ENCODE measurements around the gene AUTS2. TPM values are rescaled to one million over a fixed set of nuclear protein-coding genes. Genes with fewer than 3 reads are reported as not detected.

The AUTS2 gene
- total RNA-seq, 1 donor from 2014 or later = 53.0 TPM

- DNase-seq (ENCODE audit: extremely low spot score in 2 of 2) = no peak
- no peak overlapping the region for H3K4me3 ChIP-seq
- no peaks in the 10 kb centered on the region for H3K36me3 ChIP-seq
- H3K4me1 ChIP-seq = peaks cover 11% of the 10 kb centered on the region
- H3K27me3 ChIP-seq = no peaks in the 10 kb centered on the region
- intact Hi-C loops (cut with DNase I) = no loop called here
- H3K27ac ChIP-seq = no peak overlapping the region
- H3K9me3 ChIP-seq = no peaks in the 10 kb centered on the region
- no peak for TF ChIP-seq POLR2A (IDR thresholded peaks at IDR 0.05)
- no peak for TF ChIP-seq CTCF (IDR thresholded peaks at IDR 0.05)
- TF ChIP-seq POLR2AphosphoS5 (IDR thresholded peaks at IDR 0.05; ENCODE audit: insufficient read depth in 1 of 2, low read depth in 1 of 2) = no peak
Observed at GRCh38 chr7:69769826-69770225, 171.6 kb downstream of the AUTS2 start.

GRCh38 chr7:69770613-69771012 lies 172.3 kb downstream of the AUTS2 start:
- no peaks in the 10 kb centered on the region for H3K36me3 ChIP-seq
- no peak for DNase-seq (ENCODE audit: extremely low spot score in 2 of 2)
- no peak overlapping the region for H3K4me3 ChIP-seq
- intact Hi-C loops (cut with DNase I) = no loop called here
- H3K4me1 ChIP-seq = peaks cover 11% of the 10 kb centered on the region
- no peaks in the 10 kb centered on the region for H3K9me3 ChIP-seq
- no peak for TF ChIP-seq POLR2A (IDR thresholded peaks at IDR 0.05)
- no peak for TF ChIP-seq CTCF (IDR thresholded peaks at IDR 0.05)
- no peak for TF ChIP-seq POLR2AphosphoS5 (IDR thresholded peaks at IDR 0.05; ENCODE audit: insufficient read depth in 1 of 2, low read depth in 1 of 2)
- H3K27me3 ChIP-seq = no peaks in the 10 kb centered on the region
- no peak overlapping the region for H3K27ac ChIP-seq

GRCh38 chr7:69772718-69773436 lies 174.6 kb downstream of the AUTS2 start:
- DNase-seq (ENCODE audit: extremely low spot score in 2 of 2) = no peak

GRCh38 chr7:69773535-69774225 lies 175.4 kb downstream of the AUTS2 start:
- H3K4me3 ChIP-seq = no peak overlapping the region
- intact Hi-C loops (cut with DNase I) = no loop called here
- no peak overlapping the region for H3K27ac ChIP-seq
- no peaks in the 10 kb centered on the region for H3K36me3 ChIP-seq
- TF ChIP-seq POLR2AphosphoS5 (IDR thresholded peaks at IDR 0.05; ENCODE audit: insufficient read depth in 1 of 2, low read depth in 1 of 2) (no peak), CTCF (IDR thresholded peaks at IDR 0.05) (no peak), POLR2A (IDR thresholded peaks at IDR 0.05) (no peak)
- DNase-seq (ENCODE audit: extremely low spot score in 2 of 2) = no peak
- H3K9me3 ChIP-seq = no peaks in the 10 kb centered on the region
- H3K27me3 ChIP-seq = no peaks in the 10 kb centered on the region
- H3K4me1 ChIP-seq = peaks cover 11% of the 10 kb centered on the region

More at GRCh38 chr7:69772718-69773436, 174.6 kb downstream of the AUTS2 start:
- Histone ChIP-seq H3K4me3 (no peak overlapping the region), H3K27ac (no peak overlapping the region), H3K9me3 (no peaks in the 10 kb centered on the region), H3K27me3 (no peaks in the 10 kb centered on the region), H3K4me1 (peaks cover 11% of the 10 kb centered on the region), H3K36me3 (no peaks in the 10 kb centered on the region)
- intact Hi-C loops (cut with DNase I) = no loop called here
- TF ChIP-seq POLR2AphosphoS5 (IDR thresholded peaks at IDR 0.05; ENCODE audit: insufficient read depth in 1 of 2, low read depth in 1 of 2) (no peak), POLR2A (IDR thresholded peaks at IDR 0.05) (no peak), CTCF (IDR thresholded peaks at IDR 0.05) (no peak)

Data from vagina (tissue), 2 donors.